Measurements from ENCODE around the gene NPY4R2. TPM values are rescaled to one million over a fixed set of nuclear protein-coding genes. Genes with fewer than 3 reads are reported as not detected.
"Not testable (repeated sequence)": the region's sequence is repeated elsewhere in the genome, so short reads cannot be mapped to it uniquely, and the experiment has no call there.

The NPY4R2 gene
- not detected in 2 replicates for polyA plus RNA-seq (2012; rRNA removed)
- polyA plus RNA-seq (2012; cell fraction: cytosol; rRNA removed): 0.03 TPM in 1 of 2 replicates, not detected in the other
- 0.05 TPM in 1 of 2 replicates, not detected in the other for polyA plus RNA-seq (2012; cell fraction: nucleus; rRNA removed)

- H3K36me3 ChIP-seq (replicated peaks in 1 of 2; ENCODE audit: control insufficient read depth in 1 of 2, insufficient read depth in 2 of 2, low read length in 1 of 2); H3K4me2 ChIP-seq: not testable (repeated sequence)
- no CpG with 5 or more reads among the region's 35 CpGs for WGBS (ENCODE audit: low lambda C conversion rate)
Measured at GRCh38 chr10:47918475-47918874, at the start of gene NPY4R2. Gene NPY4R2 (plus strand): TSS chr10:47918662. CDS start chr10:47921988, 3,326 bp downstream.

DNA sequence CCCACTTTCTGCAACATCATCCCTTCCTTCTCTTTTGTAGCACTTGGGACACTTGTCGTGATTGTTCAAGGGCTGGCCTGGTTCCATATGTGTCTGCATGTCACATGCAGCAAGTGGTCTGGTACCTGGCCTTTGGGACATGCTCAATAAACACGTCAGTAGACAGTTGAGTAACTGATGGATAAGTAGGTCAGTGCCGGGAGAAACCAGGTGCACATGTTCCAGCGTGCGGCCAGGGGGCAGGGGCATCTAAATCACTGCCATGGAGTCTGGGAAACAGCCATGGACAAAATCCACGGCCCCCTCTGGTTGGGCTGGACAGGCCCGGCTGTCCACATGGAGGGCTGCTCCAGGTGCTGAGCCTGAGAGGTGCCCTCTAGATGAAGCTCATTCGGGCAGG is 47.6 kb upstream of the NPY4R2 start:
- H3K36me3 ChIP-seq (replicated peaks in 1 of 2; ENCODE audit: control insufficient read depth in 1 of 2, insufficient read depth in 2 of 2, low read length in 1 of 2); H4K20me1 ChIP-seq (ENCODE audit: insufficient read depth); POLR2A ChIA-PET; H3K27me3 ChIP-seq (ENCODE audit: insufficient read depth); H3K4me3 ChIP-seq (ENCODE audit: low read depth in 2 of 2, low read length in 1 of 2); H3K79me2 ChIP-seq (ENCODE audit: insufficient read depth); CTCF ChIA-PET; H3F3A ChIP-seq (replicated peaks; ENCODE audit: insufficient read depth); DNase-seq; H3K4me1 ChIP-seq (ENCODE audit: control insufficient read depth in 1 of 2, insufficient read depth in 2 of 2, low read depth in 1 of 2, low read length in 1 of 2); H3K9me3 ChIP-seq; H3K4me2 ChIP-seq; H3K9me2 ChIP-seq; H3K27ac ChIP-seq (ENCODE audit: low read depth in 2 of 2, low read length in 1 of 2); H2AFZ ChIP-seq (ENCODE audit: low read depth); H3K9ac ChIP-seq: not testable (repeated sequence)
- WGBS (ENCODE audit: low lambda C conversion rate): no CpG with 5 or more reads among the region's 8 CpGs

More at GRCh38 chr10:47918475-47918874, at the start of gene NPY4R2:
- H2AFZ ChIP-seq (ENCODE audit: low read depth); H3K27ac ChIP-seq (ENCODE audit: low read depth in 2 of 2, low read length in 1 of 2); H3K9me3 ChIP-seq; H3K27me3 ChIP-seq (ENCODE audit: insufficient read depth); H3K4me3 ChIP-seq (ENCODE audit: low read depth in 2 of 2, low read length in 1 of 2); H3K79me2 ChIP-seq (ENCODE audit: insufficient read depth); H4K20me1 ChIP-seq (ENCODE audit: insufficient read depth); POLR2A ChIA-PET; DNase-seq; H3K9ac ChIP-seq; H3F3A ChIP-seq (replicated peaks; ENCODE audit: insufficient read depth); H3K4me1 ChIP-seq (ENCODE audit: control insufficient read depth in 1 of 2, insufficient read depth in 2 of 2, low read depth in 1 of 2, low read length in 1 of 2); H3K9me2 ChIP-seq; CTCF ChIA-PET: not testable (repeated sequence)

DNA sequence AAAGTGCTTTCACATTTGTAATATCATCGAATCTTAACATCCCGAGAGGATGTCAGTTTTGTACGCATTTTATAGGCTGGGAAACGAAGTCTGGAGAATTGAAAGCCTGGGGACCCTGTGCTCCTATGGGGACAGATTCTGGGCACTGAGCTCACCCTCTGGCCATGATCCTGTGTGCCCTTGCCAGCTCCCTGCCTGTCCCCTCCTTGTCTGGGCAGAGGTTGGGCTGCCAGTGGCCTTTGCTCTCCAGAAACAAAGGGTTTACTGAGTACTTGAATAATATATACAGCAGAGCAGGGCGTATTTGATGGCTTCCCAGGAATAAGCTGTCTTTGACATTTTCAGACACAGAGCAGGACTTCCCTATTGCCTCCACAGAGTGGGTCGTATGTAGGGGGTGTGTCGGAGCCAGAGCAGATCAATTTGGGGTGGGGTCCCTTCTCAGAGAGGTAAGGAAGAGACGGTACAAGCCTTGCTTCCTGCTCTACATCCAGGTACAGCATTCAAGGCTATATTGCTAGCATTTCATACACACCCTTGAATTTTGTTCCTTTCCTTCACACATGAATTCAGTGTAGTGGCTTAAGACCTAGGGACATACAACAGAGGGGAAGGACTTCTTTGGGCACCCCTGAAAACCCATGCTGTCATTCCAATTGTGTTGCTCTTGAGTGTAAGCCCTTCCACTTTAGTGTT is 46.8 kb upstream of the NPY4R2 start:
- WGBS (ENCODE audit: low lambda C conversion rate): 86% methylated on average over 2 of the region's 8 CpGs
- H3K9me2 ChIP-seq; DNase-seq; H3K4me3 ChIP-seq (ENCODE audit: low read depth in 2 of 2, low read length in 1 of 2); H3K4me1 ChIP-seq (ENCODE audit: control insufficient read depth in 1 of 2, insufficient read depth in 2 of 2, low read depth in 1 of 2, low read length in 1 of 2); H3K27me3 ChIP-seq (ENCODE audit: insufficient read depth); H3K9ac ChIP-seq; H3K79me2 ChIP-seq (ENCODE audit: insufficient read depth); H3K36me3 ChIP-seq (replicated peaks in 1 of 2; ENCODE audit: control insufficient read depth in 1 of 2, insufficient read depth in 2 of 2, low read length in 1 of 2); H3K9me3 ChIP-seq; H3K27ac ChIP-seq (ENCODE audit: low read depth in 2 of 2, low read length in 1 of 2); POLR2A ChIA-PET; H3K4me2 ChIP-seq; H3F3A ChIP-seq (replicated peaks; ENCODE audit: insufficient read depth); CTCF ChIA-PET; H4K20me1 ChIP-seq (ENCODE audit: insufficient read depth); H2AFZ ChIP-seq (ENCODE audit: low read depth): not testable (repeated sequence)

DNA sequence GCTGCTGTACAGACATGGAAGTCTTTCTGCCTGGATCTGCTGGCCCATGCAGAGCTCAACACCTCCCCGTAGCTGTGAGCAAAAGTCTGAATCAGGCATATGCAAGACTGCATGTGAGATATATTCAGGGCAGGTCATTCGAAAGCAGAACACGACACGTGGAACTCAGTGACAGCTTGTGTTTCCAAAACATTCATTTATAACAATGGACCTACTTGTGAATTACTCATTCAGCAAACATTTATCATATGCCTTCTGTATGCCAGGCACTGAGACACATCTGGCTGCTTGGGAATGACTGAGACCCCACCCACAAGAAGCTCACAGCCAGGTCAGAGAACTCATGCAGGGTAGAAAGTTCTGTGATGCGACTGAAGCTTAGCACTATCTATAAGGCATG is 46.2 kb upstream of the NPY4R2 start:
- H3K4me1 ChIP-seq (ENCODE audit: control insufficient read depth in 1 of 2, insufficient read depth in 2 of 2, low read depth in 1 of 2, low read length in 1 of 2); H3K36me3 ChIP-seq (replicated peaks in 1 of 2; ENCODE audit: control insufficient read depth in 1 of 2, insufficient read depth in 2 of 2, low read length in 1 of 2); H3K9me3 ChIP-seq; H3K79me2 ChIP-seq (ENCODE audit: insufficient read depth); CTCF ChIA-PET; H3K27me3 ChIP-seq (ENCODE audit: insufficient read depth); H2AFZ ChIP-seq (ENCODE audit: low read depth); H3K4me3 ChIP-seq (ENCODE audit: low read depth in 2 of 2, low read length in 1 of 2); H3K9me2 ChIP-seq; DNase-seq; POLR2A ChIA-PET; H3K9ac ChIP-seq; H3K27ac ChIP-seq (ENCODE audit: low read depth in 2 of 2, low read length in 1 of 2); H3K4me2 ChIP-seq; H3F3A ChIP-seq (replicated peaks; ENCODE audit: insufficient read depth); H4K20me1 ChIP-seq (ENCODE audit: insufficient read depth): not testable (repeated sequence)
- WGBS (ENCODE audit: low lambda C conversion rate): no CpG with 5 or more reads among the region's 5 CpGs

DNA sequence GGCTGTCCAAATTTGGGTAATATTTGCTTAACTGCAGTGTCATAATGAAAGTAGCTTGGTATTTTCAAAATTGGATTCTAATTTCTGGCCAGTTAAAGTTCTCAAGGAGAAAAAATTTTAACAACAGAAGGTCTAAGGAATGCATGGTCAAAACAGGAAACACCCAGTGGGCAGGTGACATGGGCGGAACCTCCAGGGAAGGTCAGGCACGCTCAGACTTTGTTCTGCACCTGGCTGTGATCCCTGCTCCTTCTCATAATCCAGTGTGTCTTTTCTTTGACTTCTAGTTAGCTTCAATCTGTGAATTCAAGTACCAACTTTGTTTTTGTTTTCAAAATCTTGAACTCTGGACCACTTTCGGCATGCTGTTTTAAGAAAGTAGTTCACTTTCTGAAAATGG is 34.2 kb upstream of the NPY4R2 start:
- H3K36me3 ChIP-seq (replicated peaks in 1 of 2; ENCODE audit: control insufficient read depth in 1 of 2, insufficient read depth in 2 of 2, low read length in 1 of 2); H3K9me2 ChIP-seq; H3K79me2 ChIP-seq (ENCODE audit: insufficient read depth); H3K27ac ChIP-seq (ENCODE audit: low read depth in 2 of 2, low read length in 1 of 2); H3K4me3 ChIP-seq (ENCODE audit: low read depth in 2 of 2, low read length in 1 of 2); CTCF ChIA-PET; H3K9me3 ChIP-seq; H3K9ac ChIP-seq; H4K20me1 ChIP-seq (ENCODE audit: insufficient read depth); POLR2A ChIA-PET; H3F3A ChIP-seq (replicated peaks; ENCODE audit: insufficient read depth); DNase-seq; H3K4me1 ChIP-seq (ENCODE audit: control insufficient read depth in 1 of 2, insufficient read depth in 2 of 2, low read depth in 1 of 2, low read length in 1 of 2); H2AFZ ChIP-seq (ENCODE audit: low read depth); H3K4me2 ChIP-seq; H3K27me3 ChIP-seq (ENCODE audit: insufficient read depth): not testable (repeated sequence)
- WGBS (ENCODE audit: low lambda C conversion rate): no CpG with 5 or more reads among the region's 3 CpGs

DNA sequence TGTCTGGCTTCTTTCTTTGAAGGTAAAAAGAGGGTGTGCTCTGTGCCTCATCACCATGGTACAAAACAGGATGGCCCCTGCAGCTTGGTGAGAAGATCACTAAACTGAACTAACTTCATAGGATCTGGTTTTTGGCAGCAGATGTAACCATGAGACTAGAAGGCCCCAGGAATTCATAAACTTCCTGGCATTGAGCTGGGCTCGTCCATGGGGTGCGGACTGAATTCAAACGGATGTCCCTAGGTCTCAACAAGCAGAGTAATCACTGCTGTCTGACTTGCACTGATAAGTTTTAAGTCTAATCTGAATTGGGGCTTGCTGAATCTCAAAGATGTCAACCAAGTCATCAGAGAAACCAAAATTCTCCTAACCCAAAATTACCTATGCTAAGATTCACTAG is 33.5 kb upstream of the NPY4R2 start:
- CTCF ChIA-PET; H3K79me2 ChIP-seq (ENCODE audit: insufficient read depth): not testable (repeated sequence)

More for the DNA sequence above, 33.5 kb upstream of the NPY4R2 start:
- DNase-seq; H3K4me3 ChIP-seq (ENCODE audit: low read depth in 2 of 2, low read length in 1 of 2); H3K4me2 ChIP-seq; H3F3A ChIP-seq (replicated peaks; ENCODE audit: insufficient read depth); H3K9ac ChIP-seq; H4K20me1 ChIP-seq (ENCODE audit: insufficient read depth); H3K27ac ChIP-seq (ENCODE audit: low read depth in 2 of 2, low read length in 1 of 2); H3K9me3 ChIP-seq; POLR2A ChIA-PET; H2AFZ ChIP-seq (ENCODE audit: low read depth); H3K4me1 ChIP-seq (ENCODE audit: control insufficient read depth in 1 of 2, insufficient read depth in 2 of 2, low read depth in 1 of 2, low read length in 1 of 2); H3K9me2 ChIP-seq; H3K36me3 ChIP-seq (replicated peaks in 1 of 2; ENCODE audit: control insufficient read depth in 1 of 2, insufficient read depth in 2 of 2, low read length in 1 of 2); H3K27me3 ChIP-seq (ENCODE audit: insufficient read depth): not testable (repeated sequence)
- WGBS (ENCODE audit: low lambda C conversion rate): no CpG with 5 or more reads among the region's 3 CpGs

Measured in SK-N-SH (cell line).